Tibial nerve (tissue), 4 donors: ENCODE data around the gene ARHGEF28. TPM values are rescaled to one million over a fixed set of nuclear protein-coding genes. Genes with fewer than 3 reads are reported as not detected.

ENCODE experiments used
- DNase-seq, 2 donors: peaks; one replicate each; pipeline ENCODE4 v3.0.0-alpha.2; 2019; ENCODE audit warnings: low spot score in 2 of 2
- H3K27ac ChIP-seq, 4 donors: fragments of 200-600 bp; sonication (generic) in 3 of 4; one replicate each; pipeline ENCODE4 v1.5.1; 2017 to 2019; ENCODE audit warnings: mild to moderate bottlenecking in 1 of 4
- H3K27me3 ChIP-seq, 2 donors: fragments of 200-600 bp; sonication (generic) in 1 of 2; one replicate each; pipeline versions ENCODE4 v1.5.1 to v1.6.0; 2017 to 2019
- H3K36me3 ChIP-seq, 3 donors: fragments of 200-600 bp; sonication (generic); one replicate each; pipeline ENCODE4 v1.5.1; 2018 to 2019
- H3K4me1 ChIP-seq, 4 donors: fragments of 200-600 bp; sonication (generic) in 3 of 4; one replicate each; pipeline ENCODE4 v1.5.1; 2017 to 2019
- H3K4me3 ChIP-seq, 4 donors: fragments of 200-600 bp; sonication (generic) in 3 of 4; one replicate each; pipeline ENCODE4 v1.5.1; 2017 to 2019; ENCODE audit warnings: mild to moderate bottlenecking in 1 of 4, moderate library complexity in 1 of 4
- H3K9me3 ChIP-seq, 4 donors: fragments of 200-600 bp; sonication (generic) in 3 of 4; one replicate each; pipeline ENCODE4 v1.5.1; 2017 to 2019
- CTCF ChIP-seq, 5 experiments: fragments of 200-600 bp in 3 of 5; fragments of 450-650 bp in 2 of 5; sonication (generic) in 3 of 5; IDR thresholded peaks; one replicate each; pipeline ENCODE4 v1.5.1; 2016 to 2019; ENCODE audit warnings: antibody characterized with exemption in 5 of 5, mild to moderate bottlenecking in 3 of 5, moderate library complexity in 2 of 5
- EP300 ChIP-seq, 2 donors: sonication (generic); formaldehyde crosslinking; IDR thresholded peaks; one replicate each; pipeline ENCODE4 v1.6.1; 2017; ENCODE audit warnings: antibody characterized with exemption in 2 of 2, mild to moderate bottlenecking in 1 of 2
- POLR2A ChIP-seq, 2 donors: fragments of 450-650 bp; IDR thresholded peaks; one replicate each; pipeline ENCODE4 v1.6.1; 2017; ENCODE audit warnings: antibody characterized with exemption in 2 of 2, mild to moderate bottlenecking in 2 of 2, moderate library complexity in 2 of 2
- WGBS, 2 donors: methylation state at CpG; one replicate each; pipeline ENCODE4 v1.1.5; 2018; 5-methylcytosine and 5-hydroxymethylcytosine counted together
- total RNA-seq, 4 donors: library from RNA; depleted of rRNA; stranded (reverse); fragments of >200 nt; gene quantifications; one replicate each; pipeline ENCODE4 v1.1.0, GENCODE V29; 2016

ARHGEF28 gene
- total RNA-seq, 4 donors from 2014 or later: 66.0 to 83.9 (median 72.5) TPM

GRCh38 chr5:73591102-73591695 is 34.8 kb upstream of the ARHGEF28 start:
- no peaks in the 10 kb centered on the region for H3K27me3 ChIP-seq
- 59 to 61% methylated on average over 4 of the region's 4 CpGs for WGBS, 2 donors
- peak in 1 of 2 donors; percentile 92 for DNase-seq
- no peaks in the 10 kb centered on the region for H3K9me3 ChIP-seq
- TF ChIP-seq POLR2A (IDR thresholded peaks at IDR 0.05): no peak
- peak; percentile 75 to 93 (median 89) for TF ChIP-seq CTCF (IDR thresholded peaks at IDR 0.05)
- peak in 1 of 2 donors; percentile 33 for TF ChIP-seq EP300 (IDR thresholded peaks at IDR 0.05)
- no peaks in the 10 kb centered on the region for H3K36me3 ChIP-seq
- H3K27ac ChIP-seq: no peak overlapping the region
- H3K4me3 ChIP-seq: no peak overlapping the region
- peaks cover 0 to 8% (median 1%) of the 10 kb centered on the region in 4 donors for H3K4me1 ChIP-seq

- peaks cover 0 to 8% (median 1%) of the 10 kb centered on the region in 4 donors for H3K4me1 ChIP-seq
- DNase-seq: no peak
- H3K27ac ChIP-seq: no peak overlapping the region
- WGBS, 2 donors: 59 to 61% methylated on average over 4 of the region's 4 CpGs
- H3K4me3 ChIP-seq: no peak overlapping the region
- no peaks in the 10 kb centered on the region for H3K36me3 ChIP-seq
- no peaks in the 10 kb centered on the region for H3K27me3 ChIP-seq
- no peak for TF ChIP-seq POLR2A (IDR thresholded peaks at IDR 0.05)
- TF ChIP-seq EP300 (IDR thresholded peaks at IDR 0.05): no peak
- TF ChIP-seq CTCF (IDR thresholded peaks at IDR 0.05): no peak
- no peaks in the 10 kb centered on the region for H3K9me3 ChIP-seq
Measured at GRCh38 chr5:73591698-73592501, 34.1 kb upstream of the ARHGEF28 start.

GRCh38 chr5:73592551-73592950 is 33.4 kb upstream of the ARHGEF28 start:
- Histone ChIP-seq H3K9me3 (no peaks in the 10 kb centered on the region), H3K27me3 (no peaks in the 10 kb centered on the region), H3K4me3 (no peak overlapping the region), H3K4me1 (peaks cover 0 to 8% (median 1%) of the 10 kb centered on the region in 4 donors), H3K27ac (no peak overlapping the region), H3K36me3 (no peaks in the 10 kb centered on the region)
- no peak for TF ChIP-seq CTCF (IDR thresholded peaks at IDR 0.05)
- no peak for TF ChIP-seq POLR2A (IDR thresholded peaks at IDR 0.05)
- no peak for TF ChIP-seq EP300 (IDR thresholded peaks at IDR 0.05)
- WGBS, 2 donors: 27 to 45% methylated on average over 1 of the region's 1 CpG
- DNase-seq: no peak

- DNase-seq: peak in 1 of 2 donors; percentile 31
- H3K4me1 ChIP-seq: peaks cover 0 to 1% (median 0%) of the 10 kb centered on the region in 4 donors
- peaks cover 0 to 5% (median 0%) of the 10 kb centered on the region in 4 donors for H3K9me3 ChIP-seq
- H3K27me3 ChIP-seq: no peaks in the 10 kb centered on the region
- H3K4me3 ChIP-seq: no peak overlapping the region
- H3K27ac ChIP-seq: no peak overlapping the region
- no peaks in the 10 kb centered on the region for H3K36me3 ChIP-seq
- TF ChIP-seq EP300 (IDR thresholded peaks at IDR 0.05) (no peak), CTCF (IDR thresholded peaks at IDR 0.05) (peak in 2 of 5 experiments; percentile 9 to 37), POLR2A (IDR thresholded peaks at IDR 0.05) (no peak)
Measured at GRCh38 chr5:73596705-73597328, 29.2 kb upstream of the ARHGEF28 start.

GRCh38 chr5:73599380-73599779 is 26.6 kb upstream of the ARHGEF28 start:
- TF ChIP-seq CTCF (IDR thresholded peaks at IDR 0.05) (no peak), POLR2A (IDR thresholded peaks at IDR 0.05) (no peak), EP300 (IDR thresholded peaks at IDR 0.05) (no peak)
- no peak for DNase-seq
- Histone ChIP-seq H3K27ac (no peak overlapping the region), H3K4me1 (no peaks in the 10 kb centered on the region), H3K4me3 (no peak overlapping the region), H3K27me3 (no peaks in the 10 kb centered on the region), H3K36me3 (no peaks in the 10 kb centered on the region), H3K9me3 (peaks cover 0 to 10% (median 0%) of the 10 kb centered on the region in 4 donors)
- WGBS, 2 donors: 92 to 93% methylated on average over 3 of the region's 3 CpGs
